WTC11 (cell line): ENCODE data around the gene NPDC1. TPM values are rescaled to one million over a fixed set of nuclear protein-coding genes. Genes with fewer than 3 reads are reported as not detected.
A peak's percentile ranks its signal among the peaks of the same experiment; 100 is the strongest.

ENCODE experiments used
- ATAC-seq: fragments of 200-7000 bp; cut with Tn5 transposase; 2 replicates; pipeline ENCODE4 v1.10.0; 2021; ENCODE audit warnings: mild to moderate bottlenecking, moderate library complexity
- CTCF ChIA-PET: fragments of 300-600 bp; sonication (Branson Sonifier 250); formaldehyde crosslinking; loops from one replicate; lab custom pipeline; 2021; ENCODE audit warnings: antibody characterized with exemption; lab: Charles Lee
- POLR2A ChIA-PET: fragments of 350-600 bp; sonication (Branson Sonifier 250); formaldehyde crosslinking; loops from one replicate; lab custom pipeline; 2021; ENCODE audit warnings: antibody characterized with exemption; lab: Charles Lee
- DNase-seq: peaks from one replicate; pipeline ENCODE4 v3.0.0; 2021; ENCODE audit warnings: low spot score
- H3K27ac Mint-ChIP-seq: 2 replicates; pipeline ENCODE4 v1.8.0; 2021; ENCODE audit warnings: mixed read lengths
- H3K27me3 Mint-ChIP-seq: 2 replicates; pipeline ENCODE4 v1.8.0; 2021; ENCODE audit warnings: low read depth, mild to moderate bottlenecking, moderate library complexity, mixed read lengths
- H3K36me3 Mint-ChIP-seq: 2 replicates; pipeline ENCODE4 v1.8.0; 2021; ENCODE audit warnings: mixed read lengths
- H3K4me1 Mint-ChIP-seq: 2 replicates; pipeline ENCODE4 v1.8.0; 2022; ENCODE audit warnings: mixed read lengths
- H3K4me3 Mint-ChIP-seq: 2 replicates; pipeline ENCODE4 v1.8.0; 2021; ENCODE audit warnings: mild to moderate bottlenecking, moderate library complexity, mixed read lengths
- H3K9me3 Mint-ChIP-seq: 2 replicates; pipeline ENCODE4 v1.8.0; 2021; ENCODE audit warnings: mixed read lengths
- ATF1 ChIP-seq: sonication (generic); formaldehyde crosslinking; IDR thresholded peaks from 2 replicates; pipeline ENCODE4 v1.8.1; 2023; ENCODE audit warnings: mild to moderate bottlenecking, moderate library complexity, missing genetic modification reagents
- EMX1 ChIP-seq: fragments of 250-450 bp; sonication (Bioruptor Pico); IDR thresholded peaks from 2 replicates; pipeline ENCODE4 v1.8.0; 2021; ENCODE audit warnings: mild to moderate bottlenecking
- ESRRA ChIP-seq: sonication (generic); formaldehyde crosslinking; IDR thresholded peaks from 2 replicates; pipeline ENCODE4 v1.8.1; 2022; ENCODE audit warnings: mild to moderate bottlenecking, missing genetic modification reagents, borderline replicate concordance
- FOXJ3 ChIP-seq: sonication (generic); formaldehyde crosslinking; IDR thresholded peaks from 2 replicates; pipeline ENCODE4 v1.9.0; 2021; ENCODE audit warnings: missing genetic modification reagents, mild to moderate bottlenecking, borderline replicate concordance
- FOXP1 ChIP-seq: sonication (generic); formaldehyde crosslinking; IDR thresholded peaks from 2 replicates; pipeline ENCODE4 v1.8.0; 2022; ENCODE audit warnings: missing genetic modification reagents, mild to moderate bottlenecking, moderate library complexity, borderline replicate concordance
- GTF2I ChIP-seq: fragments of 250-450 bp; sonication (Bioruptor Pico); conservative IDR thresholded peaks from 2 replicates; pipeline ENCODE4 v1.4.0; 2021; ENCODE audit warnings: mild to moderate bottlenecking
- HMGA2 ChIP-seq: fragments of 250-450 bp; sonication (Bioruptor Pico); IDR thresholded peaks from 2 replicates; pipeline ENCODE4 v1.4.0; 2021; ENCODE audit warnings: mild to moderate bottlenecking, moderate library complexity
- HMGXB4 ChIP-seq: sonication (generic); formaldehyde crosslinking; IDR thresholded peaks from 2 replicates; pipeline ENCODE4 v1.8.1; 2023; ENCODE audit warnings: mild to moderate bottlenecking, moderate library complexity, missing genetic modification reagents
- MXD4 ChIP-seq: fragments of 250-450 bp; sonication (Bioruptor Pico); IDR thresholded peaks from 2 replicates; pipeline ENCODE4 v1.8.0; 2021; ENCODE audit warnings: mild to moderate bottlenecking, moderate library complexity, borderline replicate concordance
- PREB ChIP-seq: sonication (generic); formaldehyde crosslinking; IDR thresholded peaks from 2 replicates; pipeline ENCODE4 v1.8.1; 2022; ENCODE audit warnings: mild to moderate bottlenecking, missing genetic modification reagents, moderate library complexity, borderline replicate concordance
- RELA ChIP-seq: sonication (generic); formaldehyde crosslinking; IDR thresholded peaks from 2 replicates; pipeline ENCODE4 v1.8.1; 2022; ENCODE audit warnings: missing genetic modification reagents, mild to moderate bottlenecking, borderline replicate concordance
- ZNF121 ChIP-seq: sonication (generic); formaldehyde crosslinking; IDR thresholded peaks from 2 replicates; pipeline ENCODE4 v1.8.0; 2023; ENCODE audit warnings: missing genetic modification reagents
- ZNF138 ChIP-seq: sonication (generic); formaldehyde crosslinking; conservative IDR thresholded peaks from 2 replicates; pipeline ENCODE4 v1.8.1; 2022; ENCODE audit warnings: mild to moderate bottlenecking, moderate library complexity, missing genetic modification reagents
- ZNF671 ChIP-seq: fragments of 250-450 bp; sonication (Bioruptor Pico); IDR thresholded peaks from 2 replicates; pipeline ENCODE4 v1.8.0; 2021; ENCODE audit warnings: mild to moderate bottlenecking
- ZSCAN18 ChIP-seq: fragments of 250-450 bp; sonication (Bioruptor Pico); IDR thresholded peaks from 2 replicates; pipeline ENCODE4 v2.1.2; 2022; ENCODE audit warnings: mild to moderate bottlenecking, moderate library complexity
- total RNA-seq: library from RNA; stranded (reverse); gene quantifications from 3 replicates; pipeline ENCODE4 v1.2.3, GENCODE V29; 2021
- TF ChIP-seq, protein P1 (sequence below): fragments of 250-450 bp; sonication (Bioruptor Pico); conservative IDR thresholded peaks from 2 replicates; pipeline ENCODE4 v1.9.0; 2021; ENCODE audit warnings: mild to moderate bottlenecking
- TF ChIP-seq, protein P2 (sequence below): sonication (generic); formaldehyde crosslinking; IDR thresholded peaks from 2 replicates; pipeline ENCODE4 v1.8.1; 2023; ENCODE audit warnings: mild to moderate bottlenecking, missing genetic modification reagents, moderate library complexity
- TF ChIP-seq, protein P3 (sequence below): sonication (generic); formaldehyde crosslinking; IDR thresholded peaks from 2 replicates; pipeline ENCODE4 v1.8.0; 2023; ENCODE audit warnings: missing genetic modification reagents
- TF ChIP-seq, protein P4 (sequence below): sonication (generic); formaldehyde crosslinking; IDR thresholded peaks from 2 replicates; pipeline ENCODE4 v1.8.0; 2022; ENCODE audit warnings: mild to moderate bottlenecking, missing genetic modification reagents

The NPDC1 gene
- total RNA-seq, 1 experiment from 2014 or later, result 64.3 TPM

DNA sequence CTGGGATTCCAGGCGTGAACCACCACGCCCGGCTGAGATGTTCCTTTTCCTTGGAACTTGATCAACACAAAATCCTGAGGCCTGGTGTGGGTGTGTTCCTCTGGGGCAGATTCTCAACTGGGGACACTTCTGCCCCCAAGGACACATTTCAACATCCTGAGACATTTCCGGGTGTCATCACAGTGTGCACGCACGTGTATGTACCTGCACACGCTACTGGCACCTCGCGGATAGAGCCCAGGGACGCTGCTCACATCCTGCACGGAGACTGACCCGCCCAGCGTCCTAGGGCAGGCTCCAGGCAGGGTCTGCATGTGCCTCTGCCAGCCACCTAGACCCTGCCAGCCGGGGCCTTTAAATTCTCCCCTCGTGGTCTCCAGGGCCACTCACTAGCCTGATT lies 16.4 kb upstream of the NPDC1 start (continued):
- TF ChIP-seq, protein P1, sequence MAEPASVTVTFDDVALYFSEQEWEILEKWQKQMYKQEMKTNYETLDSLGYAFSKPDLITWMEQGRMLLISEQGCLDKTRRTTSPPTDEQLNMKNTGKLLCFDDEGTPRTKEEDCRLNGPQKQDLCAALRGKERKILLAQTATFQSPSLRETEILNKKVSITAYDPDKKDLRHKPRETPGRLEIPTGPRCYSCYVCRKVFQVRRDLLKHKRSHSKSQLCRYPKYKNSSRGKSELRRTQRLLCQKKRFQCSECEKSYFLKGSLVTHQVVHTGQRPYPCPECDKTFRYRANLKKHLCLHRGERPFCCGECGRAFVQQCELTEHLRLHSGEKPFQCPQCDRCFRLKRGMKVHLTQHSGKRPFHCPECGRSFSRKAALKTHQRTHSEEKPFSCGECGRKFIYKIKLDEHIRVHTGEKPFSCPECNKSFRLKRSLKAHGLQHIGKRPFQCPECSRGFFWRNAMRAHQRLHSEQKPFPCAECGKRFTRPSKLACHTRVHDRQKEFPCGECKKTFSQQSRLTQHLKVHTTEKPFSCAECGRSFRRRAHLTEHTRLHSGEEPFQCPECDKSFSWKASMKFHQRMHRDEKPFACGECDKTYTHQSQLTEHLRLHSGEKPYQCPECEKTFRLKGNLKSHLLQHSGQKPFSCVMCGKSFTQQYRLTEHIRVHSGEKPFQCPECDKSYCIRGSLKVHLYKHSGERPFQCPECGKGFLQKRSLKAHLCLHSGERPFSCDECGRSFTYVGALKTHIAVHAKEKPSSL (CRISPR knock-in tag), result no peak
- TF ChIP-seq, protein P2, sequence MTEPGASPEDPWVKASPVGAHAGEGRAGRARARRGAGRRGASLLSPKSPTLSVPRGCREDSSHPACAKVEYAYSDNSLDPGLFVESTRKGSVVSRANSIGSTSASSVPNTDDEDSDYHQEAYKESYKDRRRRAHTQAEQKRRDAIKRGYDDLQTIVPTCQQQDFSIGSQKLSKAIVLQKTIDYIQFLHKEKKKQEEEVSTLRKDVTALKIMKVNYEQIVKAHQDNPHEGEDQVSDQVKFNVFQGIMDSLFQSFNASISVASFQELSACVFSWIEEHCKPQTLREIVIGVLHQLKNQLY (CRISPR knock-in tag), result no peak
- TF ChIP-seq RELA (CRISPR knock-in tag), result no peak
- TF ChIP-seq PREB (CRISPR knock-in tag), result no peak
- no peak for TF ChIP-seq HMGA2 (CRISPR knock-in tag)
- no peak for TF ChIP-seq FOXP1 (CRISPR knock-in tag)
- TF ChIP-seq FOXJ3 (CRISPR knock-in tag), result no peak

DNA sequence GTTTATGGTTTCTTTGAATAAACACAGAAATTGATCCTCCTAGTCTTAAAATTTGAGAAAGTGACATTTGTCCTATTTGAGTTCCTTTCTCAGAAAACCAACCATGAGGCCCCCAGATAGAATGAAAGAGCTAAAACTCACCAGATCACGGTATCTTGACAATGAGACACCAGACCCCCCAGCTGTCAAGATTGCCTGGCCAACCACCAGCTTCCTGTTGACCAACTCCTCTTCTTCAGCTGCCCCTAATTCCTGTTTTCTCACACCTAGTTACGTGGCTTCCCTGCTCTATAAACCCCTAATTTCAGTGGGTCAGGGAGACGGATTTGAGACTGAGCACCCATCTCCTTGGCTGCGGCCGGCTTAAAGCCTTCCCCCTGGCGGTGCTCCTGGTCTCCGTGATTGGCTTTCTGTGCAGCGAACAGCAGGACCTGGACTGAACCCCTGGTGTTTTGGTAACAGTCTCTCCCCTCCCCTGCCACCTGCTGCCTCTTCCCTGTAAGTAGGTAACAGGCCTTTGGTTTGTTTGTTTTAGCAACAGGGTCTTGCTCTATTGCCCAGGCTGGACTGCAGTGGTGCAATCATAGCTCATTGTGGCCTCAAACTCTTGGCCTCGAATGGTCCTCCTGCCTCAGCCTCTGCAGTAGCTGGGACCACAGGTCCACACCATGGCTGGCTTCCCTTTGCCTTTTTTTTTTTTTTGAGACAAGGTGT lies 12.7 kb upstream of the NPDC1 start:
- ATAC-seq (no peak), DNase-seq (no peak)
- no peak overlapping the region for H3K4me3 Mint-ChIP-seq
- H3K27ac Mint-ChIP-seq, result no peak overlapping the region
- peaks cover 19% of the 10 kb centered on the region for H3K27me3 Mint-ChIP-seq
- TF ChIP-seq, protein P3, sequence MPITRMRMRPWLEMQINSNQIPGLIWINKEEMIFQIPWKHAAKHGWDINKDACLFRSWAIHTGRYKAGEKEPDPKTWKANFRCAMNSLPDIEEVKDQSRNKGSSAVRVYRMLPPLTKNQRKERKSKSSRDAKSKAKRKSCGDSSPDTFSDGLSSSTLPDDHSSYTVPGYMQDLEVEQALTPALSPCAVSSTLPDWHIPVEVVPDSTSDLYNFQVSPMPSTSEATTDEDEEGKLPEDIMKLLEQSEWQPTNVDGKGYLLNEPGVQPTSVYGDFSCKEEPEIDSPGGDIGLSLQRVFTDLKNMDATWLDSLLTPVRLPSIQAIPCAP (CRISPR knock-in tag), result no peak
- peak; percentile 76; the same call in 1 of the 2 replicates for TF ChIP-seq ZNF121 (CRISPR knock-in tag)
- TF ChIP-seq GTF2I (CRISPR knock-in tag), result 0 out of 2 replicates have a peak, but pooled peaks have one; percentile 22
- no peaks in the 10 kb centered on the region for H3K36me3 Mint-ChIP-seq
- H3K4me1 Mint-ChIP-seq, result 0 out of 2 replicates have a peak, but pooled peaks cover 2% of the 10 kb centered on the region
- H3K9me3 Mint-ChIP-seq, result no peaks in the 10 kb centered on the region
- CTCF ChIA-PET, result interaction anchor here (0.6 to 10.4 kb wide), 8 partner anchors 9 to 140 kb away, joined by 3 to 240 read pairs (median 8); partner anchors contain the start of genes ABCA2, NPDC1 and SAPCD2
- POLR2A ChIA-PET, result no interaction called here

- Mint-ChIP-seq H3K4me3 (no peak overlapping the region), H3K36me3 (no peaks in the 10 kb centered on the region), H3K9me3 (no peaks in the 10 kb centered on the region), H3K27ac (no peak overlapping the region), H3K27me3 (peaks cover 26% of the 10 kb centered on the region), H3K4me1 (0 out of 2 replicates have a peak, but pooled peaks cover 2% of the 10 kb centered on the region)
- DNase-seq (no peak), ATAC-seq (no peak)
- CTCF ChIA-PET, result interaction anchor here (1.0 to 10.4 kb wide), 4 partner anchors 8 to 28 kb away, joined by 3 to 240 read pairs (median 19); partner anchors contain the start of genes ABCA2 and SAPCD2
- POLR2A ChIA-PET, result no interaction called here
- no peak for TF ChIP-seq ATF1 (CRISPR knock-in tag)
- no peak for TF ChIP-seq MXD4 (CRISPR knock-in tag)
- no peak for TF ChIP-seq ZSCAN18 (CRISPR knock-in tag)
- no peak for TF ChIP-seq HMGXB4 (CRISPR knock-in tag)
- TF ChIP-seq FOXJ3 (CRISPR knock-in tag), result no peak
- TF ChIP-seq ESRRA (CRISPR knock-in tag), result no peak
- TF ChIP-seq ZNF671 (CRISPR knock-in tag), result no peak
- TF ChIP-seq, protein P4, sequence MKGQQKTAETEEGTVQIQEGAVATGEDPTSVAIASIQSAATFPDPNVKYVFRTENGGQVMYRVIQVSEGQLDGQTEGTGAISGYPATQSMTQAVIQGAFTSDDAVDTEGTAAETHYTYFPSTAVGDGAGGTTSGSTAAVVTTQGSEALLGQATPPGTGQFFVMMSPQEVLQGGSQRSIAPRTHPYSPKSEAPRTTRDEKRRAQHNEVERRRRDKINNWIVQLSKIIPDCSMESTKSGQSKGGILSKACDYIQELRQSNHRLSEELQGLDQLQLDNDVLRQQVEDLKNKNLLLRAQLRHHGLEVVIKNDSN, result no peak
- TF ChIP-seq PREB (CRISPR knock-in tag), result no peak
- no peak for TF ChIP-seq ZNF138 (CRISPR knock-in tag)
- no peak for TF ChIP-seq RELA (CRISPR knock-in tag)
- TF ChIP-seq EMX1 (CRISPR knock-in tag), result no peak
- TF ChIP-seq FOXP1 (CRISPR knock-in tag), result no peak
Measured at GRCh38 chr9:137057545-137057944, 11.6 kb upstream of the NPDC1 start.
